HG02884 (cell line): Measurements from ENCODE around the gene SPDYE5.
"Not testable (repeated sequence)": the region's sequence is repeated elsewhere in the genome, so short reads cannot be mapped to it uniquely, and the experiment has no call there.

Experiments
- ATAC-seq: cut with Tn5 transposase; IDR thresholded peaks from one replicate; pipeline ENCODE4 v1.9.1; 2021; ENCODE audit warnings: mild to moderate bottlenecking, moderate library complexity; ENCODE audit not compliant: unreplicated experiment

SPDYE5 gene

GRCh38 chr7:75492020-75492419 is at the start of gene SPDYE5:
TSS of gene SPDYE5 (plus strand) at chr7:75492320. CDS start at chr7:75494048, 1,728 bp downstream.
- ATAC-seq: not testable (repeated sequence)

GRCh38 chr7:75442465-75443111 is 49.5 kb upstream of the SPDYE5 start:
- ATAC-seq: peak; percentile 81

GRCh38 chr7:75449946-75450345 is 42.2 kb upstream of the SPDYE5 start:
- not testable (repeated sequence) for ATAC-seq

GRCh38 chr7:75452494-75452955 is 39.6 kb upstream of the SPDYE5 start:
- ATAC-seq: not testable (repeated sequence)

- ATAC-seq: not testable (repeated sequence)
These were observed 35.7 kb upstream of the SPDYE5 start for GRCh38 chr7:75456403-75456802.

- ATAC-seq: not testable (repeated sequence)
These were observed 34.1 kb upstream of the SPDYE5 start for GRCh38 chr7:75458034-75458433.

- not testable (repeated sequence) for ATAC-seq
These were observed 31.6 kb upstream of the SPDYE5 start for GRCh38 chr7:75460541-75460940.

- ATAC-seq: not testable (repeated sequence)
These were observed 22.0 kb upstream of the SPDYE5 start for GRCh38 chr7:75470166-75470565.

GRCh38 chr7:75477457-75477856 is 14.7 kb upstream of the SPDYE5 start:
- not testable (repeated sequence) for ATAC-seq

- ATAC-seq: not testable (repeated sequence)
These were observed 11.8 kb upstream of the SPDYE5 start for GRCh38 chr7:75480313-75480712.

- ATAC-seq: peak; percentile 20
These were observed 6.7 kb upstream of the SPDYE5 start for GRCh38 chr7:75485355-75485978.

GRCh38 chr7:75485979-75486643 is 6.0 kb upstream of the SPDYE5 start, which contains the start of gene POM121C:
TSS of gene POM121C (minus strand) at chr7:75486299. CDS start at chr7:75441496, 44,803 bp downstream.
- ATAC-seq: peak; percentile 91

GRCh38 chr7:75509033-75509432 is 16.9 kb downstream of the SPDYE5 start:
- ATAC-seq: not testable (repeated sequence)

GRCh38 chr7:75518842-75519241 is 26.7 kb downstream of the SPDYE5 start:
- not testable (repeated sequence) for ATAC-seq

- ATAC-seq: not testable (repeated sequence)
These were observed 29.6 kb downstream of the SPDYE5 start for GRCh38 chr7:75521727-75522126.

GRCh38 chr7:75527224-75527722 is 35.2 kb downstream of the SPDYE5 start:
- not testable (repeated sequence) for ATAC-seq

- ATAC-seq: no peak
These were observed 39.3 kb downstream of the SPDYE5 start for GRCh38 chr7:75531359-75531821.

GRCh38 chr7:75532639-75533038 is 40.5 kb downstream of the SPDYE5 start:
- no peak for ATAC-seq

- no peak for ATAC-seq
These were observed 41.8 kb downstream of the SPDYE5 start for GRCh38 chr7:75533926-75534325.

GRCh38 chr7:75534727-75535307 is 42.7 kb downstream of the SPDYE5 start:
- peak; percentile 68 for ATAC-seq

GRCh38 chr7:75536491-75536890 is 44.4 kb downstream of the SPDYE5 start:
- ATAC-seq: no peak
